GM23338 (cell line): ENCODE results near the gene RPL15. TPM values are rescaled to one million over a fixed set of nuclear protein-coding genes. Genes with fewer than 3 reads are reported as not detected.

Experiments
- ATAC-seq: fragments of 200-7000 bp; cut with Tn5 transposase; 3 replicates; pipeline ENCODE4 v1.9.1; 2020
- DNase-seq: peaks from one replicate; pipeline ENCODE4 v3.0.0-alpha.2; 2015; ENCODE audit warnings: low spot score
- H2AFZ ChIP-seq: fragments of 200-600 bp; sonication (generic); 2 replicates; pipeline ENCODE4 v1.8.0; 2016; ENCODE audit warnings: antibody characterized with exemption, mild to moderate bottlenecking, moderate library complexity
- H3F3A ChIP-seq: fragments of 200-600 bp; sonication (generic); replicated peaks from 2 replicates; pipeline ENCODE4 v1.8.0; 2017; ENCODE audit warnings: antibody characterized with exemption, mixed run types, low read depth
- H3K27ac ChIP-seq: fragments of 200-600 bp; sonication (generic); 2 replicates; pipeline ENCODE4 v1.6.1; 2016; ENCODE audit warnings: low read depth
- H3K27me3 ChIP-seq: fragments of 200-600 bp; sonication (generic); 2 replicates; pipeline ENCODE4 v1.8.0; 2016; ENCODE audit warnings: mild to moderate bottlenecking, mixed run types, moderate library complexity; ENCODE audit not compliant: insufficient read depth
- H3K36me3 ChIP-seq: fragments of 200-600 bp; sonication (generic); 2 replicates; pipeline ENCODE4 v1.8.0; 2016; ENCODE audit warnings: mild to moderate bottlenecking; ENCODE audit not compliant: insufficient read depth
- H3K4me1 ChIP-seq: fragments of 200-600 bp; sonication (generic); 2 replicates; pipeline ENCODE4 v1.8.0; 2016; ENCODE audit warnings: mild to moderate bottlenecking, moderate library complexity; ENCODE audit not compliant: insufficient read depth
- H3K4me2 ChIP-seq: fragments of 200-600 bp; sonication (generic); 2 replicates; pipeline ENCODE4 v1.7.1; 2017; ENCODE audit warnings: mixed run types
- H3K4me3 ChIP-seq: fragments of 200-600 bp; sonication (generic); 2 replicates; pipeline ENCODE4 v1.6.1; 2016; ENCODE audit warnings: mixed run types
- H3K79me2 ChIP-seq: fragments of 200-600 bp; sonication (generic); replicated peaks from 2 replicates; pipeline ENCODE4 v1.8.0; 2017; ENCODE audit warnings: mild to moderate bottlenecking; ENCODE audit not compliant: insufficient read depth
- H3K9me2 ChIP-seq: fragments of 200-600 bp; sonication (generic); 2 replicates; pipeline ENCODE4 v1.8.0; 2017; ENCODE audit not compliant: insufficient read depth
- H4K20me1 ChIP-seq: fragments of 200-600 bp; sonication (generic); replicated peaks from 2 replicates; pipeline ENCODE4 v1.8.0; 2017; ENCODE audit warnings: mild to moderate bottlenecking; ENCODE audit not compliant: insufficient read depth
- H3K27ac Mint-ChIP-seq: 2 replicates; pipeline ENCODE4 v1.8.0; 2020; ENCODE audit warnings: inconsistent platforms, mild to moderate bottlenecking, moderate library complexity, mixed read lengths
- H3K27me3 Mint-ChIP-seq: 3 replicates; pipeline ENCODE4 v1.8.0; 2022; ENCODE audit warnings: low read depth, mild to moderate bottlenecking, moderate library complexity, mixed read lengths, inconsistent platforms; ENCODE audit not compliant: insufficient read depth, poor library complexity
- H3K36me3 Mint-ChIP-seq: 3 replicates; pipeline ENCODE4 v1.8.0; 2021; ENCODE audit warnings: low read depth, mild to moderate bottlenecking, inconsistent platforms, moderate library complexity, mixed read lengths
- H3K4me1 Mint-ChIP-seq: 3 replicates; pipeline ENCODE4 v1.8.0; 2020; ENCODE audit warnings: mild to moderate bottlenecking, inconsistent platforms, mixed read lengths
- H3K4me3 Mint-ChIP-seq: 3 replicates; pipeline ENCODE4 v1.8.0; 2021; ENCODE audit warnings: moderate library complexity, mild to moderate bottlenecking, inconsistent platforms, mixed read lengths
- H3K9me3 Mint-ChIP-seq: 3 replicates; pipeline ENCODE4 v1.8.0; 2020; ENCODE audit warnings: moderate library complexity, mild to moderate bottlenecking, inconsistent platforms, mixed read lengths
- ETS1 ChIP-seq: IDR thresholded peaks from 2 replicates; pipeline ENCODE4 v1.6.1; 2016; ENCODE audit warnings: antibody characterized with exemption
- EZH2phosphoT487 ChIP-seq: fragments of 200-600 bp; sonication (generic); IDR thresholded peaks from one replicate; pipeline ENCODE4 v1.8.1; 2018; ENCODE audit warnings: antibody characterized with exemption; ENCODE audit not compliant: unreplicated experiment
- JUNB ChIP-seq: IDR thresholded peaks from one replicate; pipeline ENCODE4 v1.6.1; 2016; ENCODE audit warnings: antibody characterized with exemption; ENCODE audit not compliant: unreplicated experiment
- NANOG ChIP-seq: IDR thresholded peaks from 2 replicates; pipeline ENCODE4 v1.6.1; 2016; ENCODE audit warnings: antibody characterized with exemption, borderline replicate concordance
- POLR2AphosphoS5 ChIP-seq: IDR thresholded peaks from 2 replicates; pipeline ENCODE4 v1.6.1; 2016; ENCODE audit warnings: antibody characterized with exemption, low read depth
- REST ChIP-seq: IDR thresholded peaks from one replicate; pipeline ENCODE4 v1.6.1; 2018; ENCODE audit warnings: antibody characterized with exemption; ENCODE audit not compliant: unreplicated experiment
- STAT1 ChIP-seq: IDR thresholded peaks from one replicate; pipeline ENCODE4 v1.6.1; 2016; ENCODE audit warnings: antibody characterized with exemption; ENCODE audit not compliant: unreplicated experiment
- ZNF114 ChIP-seq: fragments of 250-450 bp; sonication (Bioruptor Pico); IDR thresholded peaks from 2 replicates; pipeline ENCODE4 v1.5.0; 2020; ENCODE audit warnings: mild to moderate bottlenecking, moderate library complexity
- ZNF331 ChIP-seq: fragments of 250-450 bp; sonication (Bioruptor Pico); IDR thresholded peaks from 2 replicates; pipeline ENCODE4 v1.5.0; 2020; ENCODE audit warnings: low read depth, mild to moderate bottlenecking, moderate library complexity
- polyA plus RNA-seq: library from polyadenylated mRNA; unstranded; fragments of >200 nt; fragmentation: Nextera tagmentation; extraction: Ambion mirVana; gene quantifications from 2 replicates; pipeline ENCODE4 v1.2.1, GENCODE V29; 2016
- total RNA-seq: library from RNA; depleted of rRNA; stranded (reverse); fragments of >200 nt; shearing (Covaris generic); gene quantifications from 2 replicates; pipeline ENCODE4 v1.2.3, GENCODE V29; 2014

Gene RPL15
- total and polyA plus RNA-seq, 2 experiments from 2014 or later, result 2,868 to 3,117 TPM

GRCh38 chr3:23920151-23920655, 3.3 kb downstream of the RPL15 start:
- peaks cover 23% of the 10 kb centered on the region for H3F3A ChIP-seq

GRCh38 chr3:23921052-23921511, 4.2 kb downstream of the RPL15 start:
- H3K36me3 ChIP-seq, result peaks cover 21% of the 10 kb centered on the region
- peak overlapping the region; percentile 24; the same call in 1 of the 2 replicates for H3K27ac ChIP-seq
- H3K27me3 ChIP-seq, result peaks cover 1% of the 10 kb centered on the region; the same call in 1 of the 2 replicates
- Mint-ChIP-seq H3K9me3 (no peaks in the 10 kb centered on the region), H3K36me3 (peaks cover 49% of the 10 kb centered on the region), H3K4me1 (peaks cover 22% of the 10 kb centered on the region), H3K27ac (peak overlapping the region; percentile 65; the same call in 1 of the 2 replicates), H3K27me3 (peaks cover 24% of the 10 kb centered on the region), H3K4me3 (no peak overlapping the region)
- TF ChIP-seq POLR2AphosphoS5, result peak; percentile 49; the same call in 1 of the 2 replicates
- no peak for TF ChIP-seq STAT1
- peaks cover 14% of the 10 kb centered on the region for H4K20me1 ChIP-seq
- peaks cover 25% of the 10 kb centered on the region for H3K79me2 ChIP-seq
- no peak overlapping the region for H2AFZ ChIP-seq
- DNase-seq, result no peak
- H3K4me1 ChIP-seq, result peaks cover 11% of the 10 kb centered on the region
- H3K4me2 ChIP-seq, result no peak overlapping the region
- no peak overlapping the region for H3K4me3 ChIP-seq
- ATAC-seq, result no peak
- H3F3A ChIP-seq, result peaks cover 23% of the 10 kb centered on the region
- H3K9me2 ChIP-seq, result no peaks in the 10 kb centered on the region

More at GRCh38 chr3:23920151-23920655, 3.3 kb downstream of the RPL15 start:
- H3K79me2 ChIP-seq, result peaks cover 33% of the 10 kb centered on the region
- TF ChIP-seq POLR2AphosphoS5 (peak; percentile 8), STAT1 (no peak)
- peaks cover 21% of the 10 kb centered on the region for H3K36me3 ChIP-seq
- ATAC-seq, result no peak
- Mint-ChIP-seq H3K27ac (peak overlapping the region; percentile 53; the same call in 1 of the 2 replicates), H3K4me3 (peak overlapping the region; percentile 100), H3K36me3 (peaks cover 49% of the 10 kb centered on the region), H3K4me1 (peaks cover 29% of the 10 kb centered on the region), H3K9me3 (no peaks in the 10 kb centered on the region), H3K27me3 (peaks cover 28% of the 10 kb centered on the region)
- H2AFZ ChIP-seq, result no peak overlapping the region
- H3K27ac ChIP-seq, result peak overlapping the region; percentile 28; the same call in 1 of the 2 replicates
- DNase-seq, result no peak
- no peaks in the 10 kb centered on the region for H3K9me2 ChIP-seq
- H3K27me3 ChIP-seq, result peaks cover 10% of the 10 kb centered on the region
- H3K4me2 ChIP-seq, result 0 out of 2 replicates have a peak overlapping the region, but pooled peaks have one; percentile 6
- no peak overlapping the region for H3K4me3 ChIP-seq
- H4K20me1 ChIP-seq, result peaks cover 14% of the 10 kb centered on the region
- H3K4me1 ChIP-seq, result peaks cover 18% of the 10 kb centered on the region

- H3K36me3 ChIP-seq, result peaks cover 10% of the 10 kb centered on the region
- no peaks in the 10 kb centered on the region for H3K9me3 Mint-ChIP-seq
- H3K4me2 ChIP-seq, result peak overlapping the region; percentile 19; the same call in 1 of the 2 replicates
- TF ChIP-seq POLR2AphosphoS5 (no peak), ZNF331 (CRISPR knock-in tag) (no peak), ETS1 (no peak), STAT1 (no peak), NANOG (no peak), REST (no peak), JUNB (no peak), ZNF114 (CRISPR knock-in tag) (no peak), EZH2phosphoT487 (no peak)
- peaks cover 3% of the 10 kb centered on the region for H4K20me1 ChIP-seq
- H3K4me1 Mint-ChIP-seq, result peaks cover 18% of the 10 kb centered on the region; the same call in 2 of the 3 replicates
- no peaks in the 10 kb centered on the region for H3K9me2 ChIP-seq
- peaks cover 8% of the 10 kb centered on the region for H3K27me3 Mint-ChIP-seq
- H3K4me3 ChIP-seq, result no peak overlapping the region
- DNase-seq (peak; percentile 51), ATAC-seq (peak; percentile 44)
- peaks cover 11% of the 10 kb centered on the region for H3F3A ChIP-seq
- H3K27ac ChIP-seq, result peak overlapping the region; percentile 45; the same call in 1 of the 2 replicates
- peaks cover 3% of the 10 kb centered on the region for H3K4me1 ChIP-seq
- H3K36me3 Mint-ChIP-seq, result peaks cover 30% of the 10 kb centered on the region
- no peak overlapping the region for H2AFZ ChIP-seq
- H3K27me3 ChIP-seq, result no peaks in the 10 kb centered on the region
- no peak overlapping the region for H3K27ac Mint-ChIP-seq
- no peak overlapping the region for H3K4me3 Mint-ChIP-seq
- H3K79me2 ChIP-seq, result peaks cover 4% of the 10 kb centered on the region
These were observed 6.9 kb downstream of the RPL15 start for GRCh38 chr3:23923786-23924185.
